ENCODE data around the gene NOP56.

The NOP56 gene

DNA sequence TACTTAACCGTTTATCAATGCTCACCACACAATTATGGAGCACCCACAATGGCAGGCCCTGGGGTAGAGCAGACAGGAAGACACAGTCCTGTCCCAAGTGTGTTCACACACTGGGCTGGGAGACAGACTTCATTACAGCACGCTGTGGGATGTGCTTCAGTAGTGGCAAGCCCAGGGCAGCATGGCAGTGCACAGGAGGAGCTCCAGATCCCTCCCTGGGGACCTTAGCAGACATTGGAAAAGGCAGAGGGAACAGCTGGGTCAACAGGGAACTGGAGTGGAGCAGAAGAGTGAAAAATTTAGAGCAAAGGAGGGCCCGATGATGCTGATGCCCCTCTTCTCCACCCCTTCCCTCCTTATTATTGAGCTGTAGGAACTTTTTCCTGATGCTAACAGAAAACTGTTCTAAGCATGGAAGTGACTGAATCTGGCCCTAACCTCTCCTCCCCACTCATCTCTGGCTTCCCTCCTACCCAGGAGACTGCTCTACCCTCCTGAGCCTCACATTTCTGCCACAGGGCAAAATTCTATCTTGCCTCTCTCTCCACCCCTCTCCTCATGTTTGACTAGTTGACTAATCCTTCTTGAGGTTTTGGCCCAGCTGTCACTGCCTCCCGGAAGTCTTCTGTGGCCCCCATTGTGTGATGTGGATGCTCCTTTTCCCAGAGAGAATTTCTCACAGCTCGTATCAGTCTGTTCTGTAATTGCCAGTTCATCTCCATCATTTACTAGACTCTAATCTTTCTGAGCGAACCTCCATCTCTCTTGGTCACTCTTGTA, 41.3 kb upstream of the NOP56 start:
- H3K4me3 ChIP-seq (replicated peaks; ENCODE audit: low read depth, low read length), result no peak overlapping the region
- DNase-seq (ENCODE audit: extremely low read depth, low read depth), result no peak
- TF ChIP-seq CTCF (IDR thresholded peaks at IDR 0.05; ENCODE audit: low read depth, low read length, missing control alignments), result no peak

GRCh38 chr20:2612073-2612472, 40.4 kb upstream of the NOP56 start:
- DNase-seq (ENCODE audit: extremely low read depth, low read depth), result no peak
- no peak for TF ChIP-seq CTCF (IDR thresholded peaks at IDR 0.05; ENCODE audit: low read depth, low read length, missing control alignments)
- no peak overlapping the region for H3K4me3 ChIP-seq (replicated peaks; ENCODE audit: low read depth, low read length)

GRCh38 chr20:2616634-2617033, 35.8 kb upstream of the NOP56 start:
- no peak for DNase-seq (ENCODE audit: extremely low read depth, low read depth)
- no peak overlapping the region for H3K4me3 ChIP-seq (replicated peaks; ENCODE audit: low read depth, low read length)
- no peak for TF ChIP-seq CTCF (IDR thresholded peaks at IDR 0.05; ENCODE audit: low read depth, low read length, missing control alignments)

DNA sequence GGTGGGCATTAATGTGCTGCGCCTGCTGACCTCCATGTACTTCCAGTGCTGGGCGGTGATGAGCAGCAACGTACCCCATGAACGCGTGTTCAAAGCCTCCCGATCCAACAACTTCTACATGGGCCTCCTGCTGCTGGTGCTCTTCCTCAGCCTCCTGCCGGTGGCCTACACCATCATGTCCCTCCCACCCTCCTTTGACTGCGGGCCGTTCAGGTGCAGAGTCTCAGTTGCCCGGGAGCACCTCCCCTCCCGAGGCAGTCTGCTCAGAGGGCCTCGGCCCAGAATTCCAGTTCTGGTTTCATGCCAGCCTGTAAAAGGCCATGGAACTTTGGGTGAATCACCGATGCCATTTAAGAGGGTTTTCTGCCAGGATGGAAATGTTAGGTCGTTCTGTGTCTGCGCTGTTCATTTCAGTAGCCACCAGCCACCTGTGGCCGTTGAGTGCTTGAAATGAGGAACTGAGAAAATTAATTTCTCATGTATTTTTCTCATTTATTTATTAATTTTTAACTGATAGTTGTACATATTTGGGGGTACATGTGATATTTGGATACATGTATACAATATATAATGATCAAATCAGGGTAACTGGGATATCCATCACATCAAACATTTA, 35.2 kb upstream of the NOP56 start:
- H3K4me3 ChIP-seq (replicated peaks; ENCODE audit: low read depth, low read length), result no peak overlapping the region
- no peak for TF ChIP-seq CTCF (IDR thresholded peaks at IDR 0.05; ENCODE audit: low read depth, low read length, missing control alignments)
- no peak for DNase-seq (ENCODE audit: extremely low read depth, low read depth)

DNA sequence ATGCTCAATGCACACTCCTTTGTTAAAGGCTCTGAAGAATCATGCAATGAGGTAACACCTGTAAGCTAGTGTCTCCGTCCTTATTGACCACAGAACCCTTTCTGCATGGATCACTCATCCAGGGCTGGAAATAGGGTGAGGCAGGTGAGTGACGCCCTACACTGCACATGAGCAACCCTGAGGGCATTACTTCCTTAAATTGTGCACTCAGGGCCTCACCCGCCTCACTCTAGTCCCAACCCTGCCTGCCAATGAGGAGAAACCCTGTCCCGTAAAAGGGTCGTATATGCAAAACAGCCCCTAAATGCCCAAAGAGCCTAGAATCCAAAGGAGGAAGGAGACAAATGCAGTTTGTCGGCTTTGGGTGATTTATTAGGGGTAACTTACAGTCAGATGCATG, 33.6 kb upstream of the NOP56 start:
- TF ChIP-seq CTCF (IDR thresholded peaks at IDR 0.05; ENCODE audit: low read depth, low read length, missing control alignments), result no peak
- no peak for DNase-seq (ENCODE audit: extremely low read depth, low read depth)
- H3K4me3 ChIP-seq (replicated peaks; ENCODE audit: low read depth, low read length), result no peak overlapping the region

GRCh38 chr20:2619337-2619736, 33.1 kb upstream of the NOP56 start:
- no peak for TF ChIP-seq CTCF (IDR thresholded peaks at IDR 0.05; ENCODE audit: low read depth, low read length, missing control alignments)
- no peak for DNase-seq (ENCODE audit: extremely low read depth, low read depth)
- H3K4me3 ChIP-seq (replicated peaks; ENCODE audit: low read depth, low read length), result no peak overlapping the region
